SKM-1 treated with dmso at 0.1 percent for 144 hours (cell line): Measurements from ENCODE around the gene DYNC2I2.
"Not testable (repeated sequence)": the region's sequence is repeated elsewhere in the genome, so short reads cannot be mapped to it uniquely, and the experiment has no call there.

Experiments
- DNase-seq: peaks from one replicate; lab custom pipeline; 2025; ENCODE audit not compliant: unreplicated experiment; lab: John Stamatoyannopoulos, UW

Gene DYNC2I2

DNA sequence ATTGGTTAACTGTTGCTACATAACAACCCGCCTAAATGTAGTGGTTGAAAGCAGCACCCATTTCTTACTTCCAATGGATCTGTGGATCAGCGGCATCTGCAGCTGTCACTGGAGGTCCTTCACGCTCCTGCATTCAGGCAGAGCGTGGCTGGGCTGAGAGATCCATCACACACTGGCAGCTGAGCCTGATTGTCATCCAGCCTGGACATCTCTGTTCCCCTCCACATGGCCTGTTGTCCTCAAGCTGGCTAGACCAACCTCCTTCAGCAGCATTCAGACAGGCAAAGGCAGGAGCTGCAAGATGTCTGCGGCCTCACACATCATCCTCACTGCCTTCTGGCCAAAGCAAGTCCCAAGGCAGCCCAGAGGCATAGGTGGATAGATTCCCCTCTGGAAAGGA, 36.9 kb downstream of the DYNC2I2 start:
- DNase-seq: no peak

DNA sequence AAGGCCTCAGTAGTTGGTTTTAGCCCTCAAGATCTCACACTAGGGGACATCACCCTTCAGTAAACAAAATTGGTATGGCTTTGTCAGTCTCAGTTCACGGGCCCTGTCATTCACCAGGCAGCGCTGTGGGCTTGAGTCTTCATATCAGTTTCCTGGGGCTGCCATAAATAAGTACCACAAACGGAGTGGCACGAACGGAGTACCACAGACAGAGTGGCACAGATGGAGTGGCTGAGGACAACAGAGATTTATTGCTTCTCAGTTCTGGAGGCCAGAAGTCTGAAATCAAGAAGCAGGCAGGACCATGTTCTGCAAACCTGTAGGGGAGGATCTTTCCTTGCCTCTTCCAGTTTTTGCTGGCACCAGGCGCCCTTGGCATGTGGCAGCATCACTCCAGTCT, 37.5 kb downstream of the DYNC2I2 start:
- DNase-seq: no peak

DNA sequence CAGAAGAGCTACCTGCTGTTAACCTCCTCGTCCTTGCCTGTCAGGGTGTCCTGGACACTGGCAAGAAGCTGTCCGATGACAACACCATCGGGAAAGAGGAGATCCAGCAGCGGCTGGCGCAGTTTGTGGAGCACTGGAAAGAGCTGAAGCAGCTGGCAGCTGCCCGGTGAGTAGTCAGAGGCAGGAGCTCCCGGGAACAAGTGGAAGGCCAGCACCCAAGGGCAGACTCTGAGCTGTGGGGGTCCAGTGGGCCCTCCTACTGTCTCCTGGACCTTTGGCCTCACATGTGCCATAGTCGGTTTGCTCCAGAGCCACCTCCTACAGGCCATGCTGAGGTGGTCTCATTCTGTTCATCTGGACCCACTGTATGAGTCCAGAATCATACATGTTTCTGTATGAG, 38.7 kb downstream of the DYNC2I2 start:
- no peak for DNase-seq

- no peak for DNase-seq
These were observed 41.1 kb downstream of the DYNC2I2 start for GRCh38 chr9:128615571-128615970.

DNA sequence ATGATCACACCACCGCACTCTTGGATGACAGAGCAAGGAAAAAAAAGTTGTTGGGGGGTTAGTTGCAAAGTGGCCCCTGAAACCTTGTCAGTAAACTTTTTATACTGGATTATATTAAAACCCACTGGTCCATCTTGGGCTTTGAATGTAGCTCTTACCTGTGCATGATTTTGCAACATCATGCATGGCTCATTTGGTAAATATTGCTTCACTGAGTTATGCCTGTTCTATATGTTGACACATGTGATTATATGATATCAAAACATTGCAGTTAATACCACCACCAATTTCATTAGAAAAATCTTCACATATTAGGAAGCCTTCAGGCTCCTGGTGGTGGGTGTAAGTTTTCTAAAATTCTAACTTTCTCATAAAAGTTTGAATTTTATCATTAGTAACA, 41.9 kb downstream of the DYNC2I2 start:
- DNase-seq: no peak

DNA sequence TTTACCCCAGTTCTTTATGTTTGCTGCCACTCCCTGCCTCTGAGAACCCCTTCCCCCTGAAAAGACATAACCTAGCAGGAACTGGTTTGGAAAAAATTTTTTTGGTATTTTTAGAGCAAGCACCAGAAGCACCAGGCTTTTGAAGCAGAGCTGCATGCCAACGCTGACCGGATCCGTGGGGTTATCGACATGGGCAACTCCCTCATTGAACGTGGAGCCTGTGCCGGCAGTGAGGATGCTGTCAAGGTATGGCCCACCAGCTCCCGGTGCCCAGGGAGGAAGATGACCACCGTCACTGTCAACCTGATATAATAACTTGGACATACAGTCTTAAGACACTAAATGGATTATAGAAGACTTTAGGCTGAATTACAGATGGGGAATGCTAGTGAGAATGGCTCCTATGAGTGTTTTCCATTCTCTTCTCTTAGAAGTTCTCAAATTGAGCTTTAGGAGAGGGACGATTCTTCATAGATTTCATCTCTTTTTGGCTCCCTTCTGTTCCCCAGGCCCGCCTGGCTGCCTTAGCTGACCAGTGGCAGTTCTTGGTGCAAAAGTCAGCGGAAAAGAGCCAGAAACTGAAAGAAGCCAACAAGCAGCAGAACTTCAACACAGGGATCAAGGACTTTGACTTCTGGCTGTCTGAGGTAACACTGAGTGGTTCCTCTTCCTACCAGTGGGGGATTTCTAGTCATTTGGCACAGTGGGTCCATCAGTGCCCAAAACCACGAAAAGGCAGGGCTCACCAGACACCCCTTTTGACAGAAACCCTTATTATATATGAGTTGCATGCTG, 44.9 kb downstream of the DYNC2I2 start:
- no peak for DNase-seq

GRCh38 chr9:128610897-128611296, 45.8 kb downstream of the DYNC2I2 start:
- DNase-seq: no peak

DNA sequence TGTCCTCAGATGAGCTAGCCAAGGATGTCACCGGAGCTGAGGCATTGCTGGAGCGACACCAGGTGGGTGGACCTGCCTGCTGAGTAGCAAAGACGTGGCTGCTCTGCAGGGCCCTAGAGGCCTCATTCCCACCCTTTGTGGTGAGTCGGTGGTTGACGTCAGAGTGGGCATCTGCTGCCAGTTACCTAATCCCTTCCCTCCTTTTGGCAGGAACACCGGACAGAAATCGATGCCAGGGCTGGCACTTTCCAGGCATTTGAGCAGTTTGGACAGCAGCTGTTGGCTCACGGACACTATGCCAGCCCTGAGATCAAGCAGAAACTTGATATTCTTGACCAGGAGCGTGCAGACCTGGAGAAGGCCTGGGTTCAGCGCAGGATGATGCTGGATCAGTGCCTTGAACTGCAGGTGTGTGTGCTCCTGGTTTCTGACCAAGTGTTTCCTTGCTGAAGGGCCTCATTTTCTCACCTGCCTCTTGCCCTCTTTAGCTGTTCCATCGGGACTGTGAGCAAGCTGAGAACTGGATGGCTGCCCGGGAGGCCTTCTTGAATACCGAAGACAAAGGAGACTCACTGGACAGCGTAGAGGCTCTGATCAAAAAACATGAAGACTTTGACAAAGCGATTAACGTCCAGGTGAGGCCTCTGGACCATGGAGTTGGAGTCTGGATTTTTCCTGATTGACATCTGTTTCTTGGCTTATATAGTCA, 48.9 kb downstream of the DYNC2I2 start:
- DNase-seq: no peak

DNA sequence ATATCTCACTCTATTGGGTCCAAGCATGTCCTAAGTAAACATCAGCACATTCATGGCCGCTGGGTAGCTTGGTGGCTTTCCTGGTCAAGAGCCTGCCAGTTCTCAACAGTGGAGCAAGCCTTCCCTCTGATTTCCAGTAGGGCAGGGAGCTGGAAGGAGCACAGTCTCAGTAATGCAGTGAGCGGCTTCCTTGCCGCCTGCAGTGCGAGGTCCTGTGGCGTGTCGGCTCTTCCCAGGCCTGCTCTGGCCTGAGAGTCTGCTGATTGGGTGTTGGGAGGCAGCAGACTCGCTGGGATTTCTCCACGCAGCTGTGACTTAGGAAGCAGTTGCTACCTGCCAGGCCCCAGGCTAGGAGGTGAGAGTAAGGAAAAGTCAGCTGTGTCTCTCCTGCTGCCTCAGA, 53.0 kb downstream of the DYNC2I2 start:
- DNase-seq: no peak

DNA sequence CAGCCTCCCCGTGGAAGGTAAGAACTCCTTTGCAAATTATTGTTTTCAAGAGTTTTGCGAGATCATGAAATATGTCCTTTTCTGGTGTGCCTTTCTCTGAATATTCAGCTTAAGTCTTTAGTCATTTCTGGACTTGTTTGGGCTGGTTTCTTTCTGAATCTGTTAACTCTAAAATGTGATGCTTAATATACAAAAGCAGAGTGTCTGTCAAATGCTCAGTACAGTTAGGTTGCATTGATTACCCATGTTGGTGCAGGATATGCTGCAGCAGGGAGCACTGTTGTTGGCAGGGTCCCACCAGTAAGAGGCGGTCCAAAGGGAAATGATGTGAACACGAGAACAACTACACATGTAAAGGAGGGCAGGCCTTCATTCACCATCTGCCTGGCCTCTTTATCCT, 56.5 kb downstream of the DYNC2I2 start:
- no peak for DNase-seq

DNA sequence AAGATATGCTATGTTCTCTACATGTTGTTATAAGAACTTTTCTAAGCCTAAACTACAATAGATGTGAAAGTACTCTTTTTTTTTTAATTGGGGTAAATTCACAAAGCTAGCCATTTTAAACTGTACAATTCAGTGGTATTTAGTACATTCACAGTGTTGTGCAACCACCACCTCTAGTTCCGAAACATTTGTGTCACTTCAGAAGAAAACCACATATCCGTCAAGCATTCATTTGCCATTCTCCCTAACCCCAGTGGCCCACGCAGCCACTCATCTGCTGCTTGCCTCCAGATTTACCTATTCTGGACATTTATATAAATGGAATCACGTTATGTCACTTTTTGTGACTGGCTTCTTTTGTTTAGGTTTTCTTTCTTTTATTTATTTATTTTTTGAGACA, 61.2 kb downstream of the DYNC2I2 start:
- no peak for DNase-seq

- no peak for DNase-seq
These were observed 62.8 kb downstream of the DYNC2I2 start for GRCh38 chr9:128593856-128594255.

DNA sequence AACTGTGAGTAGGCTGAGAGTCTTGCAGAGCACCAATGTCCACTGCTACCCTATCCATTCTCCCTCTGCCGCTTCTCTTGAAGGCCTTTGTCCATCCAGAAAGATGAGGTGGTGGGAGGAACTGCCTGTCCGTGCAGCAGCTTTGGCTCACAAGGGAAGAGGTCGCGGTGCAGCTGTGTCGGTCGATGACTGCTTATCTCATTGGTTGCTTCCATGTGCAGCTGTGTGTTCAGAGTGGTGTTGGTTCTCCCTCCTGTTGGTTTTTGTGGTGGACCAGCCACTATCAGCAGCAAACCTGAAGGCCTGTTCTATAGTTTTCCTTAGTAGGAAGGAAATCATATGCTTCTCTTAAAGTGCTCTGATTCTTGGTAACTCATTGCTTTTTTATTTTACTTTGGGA, 63.6 kb downstream of the DYNC2I2 start:
- no peak for DNase-seq

DNA sequence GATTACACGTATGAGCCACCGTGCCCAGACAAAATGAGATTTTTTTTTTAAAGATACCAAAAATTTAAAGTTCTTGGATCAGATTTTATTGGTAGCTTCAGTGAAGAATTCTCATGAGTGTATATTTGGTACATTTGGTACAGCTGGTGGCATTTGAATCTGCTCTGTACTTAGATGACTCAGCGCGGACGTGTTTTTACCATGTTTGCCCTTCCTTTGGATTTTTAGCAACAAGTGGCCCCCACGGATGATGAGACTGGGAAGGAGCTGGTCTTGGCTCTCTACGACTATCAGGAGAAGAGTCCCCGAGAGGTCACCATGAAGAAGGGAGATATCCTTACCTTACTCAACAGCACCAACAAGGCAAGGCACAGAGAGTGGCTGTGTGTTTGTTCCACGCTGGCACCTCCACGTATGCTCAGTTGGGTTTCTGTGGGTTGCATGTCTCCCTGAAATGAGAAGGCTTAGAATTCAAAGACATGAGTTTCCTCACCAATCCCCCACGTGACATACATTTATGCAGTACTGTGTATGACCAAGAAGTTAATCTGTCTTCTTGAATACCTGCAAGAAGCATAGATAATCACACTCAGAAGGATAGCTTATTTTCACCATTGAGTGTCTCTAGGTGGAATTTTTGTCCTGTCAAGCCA, 67.9 kb downstream of the DYNC2I2 start:
- no peak for DNase-seq

DNA sequence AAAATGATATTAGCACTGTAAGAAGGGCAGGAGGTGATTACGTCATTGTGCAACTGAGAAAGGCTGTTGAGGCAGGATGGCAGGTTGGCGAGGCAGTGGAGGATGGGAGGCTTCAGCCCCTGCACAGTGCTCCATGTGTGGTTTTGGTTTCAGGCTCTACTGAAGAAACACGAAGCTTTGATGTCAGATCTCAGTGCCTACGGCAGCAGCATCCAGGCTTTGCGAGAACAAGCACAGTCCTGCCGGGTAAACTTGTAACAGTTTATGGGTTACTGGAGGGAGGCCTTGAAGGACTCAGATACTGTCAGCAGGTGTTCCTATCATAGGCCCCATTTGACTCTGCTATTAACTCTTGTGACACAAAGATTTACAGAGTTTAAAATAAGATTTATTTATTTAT, 69.2 kb downstream of the DYNC2I2 start:
- no peak for DNase-seq

- DNase-seq: not testable (repeated sequence)
These were observed 69.7 kb downstream of the DYNC2I2 start for GRCh38 chr9:128586934-128587333.

DNA sequence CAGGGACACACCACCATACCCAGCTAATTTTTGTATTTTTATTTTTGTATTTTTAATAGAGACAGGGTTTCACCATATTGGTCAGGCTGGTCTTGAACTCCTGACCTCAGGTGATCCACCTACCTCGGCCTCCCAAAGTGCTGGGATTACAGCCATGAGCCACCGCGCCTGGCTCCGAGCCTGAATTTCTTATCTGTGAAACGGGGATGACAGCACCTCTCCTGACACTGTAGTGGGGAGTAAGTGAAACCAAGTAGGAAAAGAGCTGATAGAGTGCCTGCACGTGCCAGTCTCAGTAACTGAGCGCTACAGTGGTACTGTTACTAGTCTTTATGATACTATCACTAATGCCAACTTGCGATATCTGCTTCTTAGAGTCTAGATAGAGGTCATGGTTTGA, 71.5 kb downstream of the DYNC2I2 start:
- not testable (repeated sequence) for DNase-seq
